HG03060 (cell line): ENCODE data around the gene FOLR1.

Source experiments
- ATAC-seq: cut with Tn5 transposase; IDR thresholded peaks from one replicate; pipeline ENCODE4 v1.9.1; 2021; ENCODE audit warnings: low read depth, moderate number of reproducible peaks; ENCODE audit not compliant: unreplicated experiment

The FOLR1 gene

DNA sequence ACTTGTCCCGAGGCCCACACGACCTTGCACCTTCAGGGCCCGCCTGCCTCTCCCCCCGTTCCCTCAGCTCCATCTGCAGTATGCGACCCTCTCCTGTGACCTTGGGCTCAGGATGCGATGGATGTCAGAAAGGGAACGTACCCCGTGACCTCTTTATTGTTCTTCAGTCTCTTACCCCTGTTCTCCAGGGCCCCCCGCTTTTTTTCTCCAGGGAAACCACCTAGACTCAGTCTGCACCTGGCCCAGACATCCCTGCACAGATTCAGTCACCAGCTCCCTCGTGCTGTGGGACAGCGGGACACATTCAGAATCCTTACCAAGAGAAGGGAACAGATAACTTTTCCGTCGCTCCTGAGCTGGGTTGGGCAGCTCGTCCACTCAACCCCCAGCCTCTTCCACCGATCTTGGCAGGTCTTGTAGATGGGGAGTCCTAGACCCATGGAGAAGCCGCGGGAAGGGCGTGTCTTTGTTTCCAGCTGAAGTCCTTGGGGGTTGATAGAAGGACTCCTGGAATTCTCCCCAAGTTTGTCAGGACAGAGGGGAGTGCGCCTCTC lies 53.4 kb downstream of the FOLR1 start:
- no peak for ATAC-seq
